OCI-LY3 (cell line): Measurements from ENCODE around the gene PXN.

Experiments
- H2AFZ ChIP-seq: fragments of 200-600, 300-600 bp; shearing (Covaris generic); 2 replicates; pipeline ENCODE4 v1.6.0; 2014; ENCODE audit warnings: antibody characterized with exemption, low read depth, low read length
- H3K27ac ChIP-seq: fragments of 200-600, 300-600 bp; sonication (generic); 2 replicates; pipeline ENCODE4 v1.5.1; 2014; ENCODE audit warnings: mild to moderate bottlenecking, low read length, moderate library complexity, mixed read lengths
- H3K27me3 ChIP-seq: fragments of 200-600, 300-600 bp; sonication (generic); 2 replicates; pipeline ENCODE4 v1.6.1; 2014; ENCODE audit warnings: low read depth, low read length, mixed read lengths
- H3K36me3 ChIP-seq: fragments of 200-600, 300-600 bp; sonication (generic); replicated peaks from 2 replicates; pipeline ENCODE3; 2014; ENCODE audit warnings: low read depth, low read length, mixed read lengths
- H3K4me1 ChIP-seq: fragments of 300-600, 200-600 bp; sonication (generic); 2 replicates; pipeline ENCODE4 v1.6.1; 2014; ENCODE audit warnings: low read length, mixed read lengths
- H3K4me2 ChIP-seq: fragments of 200-600, 300-600 bp; sonication (generic); 2 replicates; pipeline ENCODE4 v1.6.1; 2014; ENCODE audit warnings: low read length, mixed read lengths
- H3K4me3 ChIP-seq: fragments of 300-600, 200-600 bp; sonication (generic); 2 replicates; pipeline ENCODE4 v1.5.1; 2014; ENCODE audit warnings: antibody characterized with exemption, mild to moderate bottlenecking, low read length, moderate library complexity
- H3K79me2 ChIP-seq: fragments of 300-600, 200-600 bp; shearing (Covaris generic); 2 replicates; pipeline ENCODE4 v1.6.1; 2014; ENCODE audit warnings: mild to moderate bottlenecking, low read length, mixed read lengths
- H3K9ac ChIP-seq: fragments of 300-600, 200-600 bp; shearing (Covaris generic); 2 replicates; pipeline ENCODE4 v1.6.0; 2014; ENCODE audit warnings: mild to moderate bottlenecking, low read length, moderate library complexity
- H3K9me3 ChIP-seq: fragments of 200-600, 300-600 bp; shearing (Covaris generic); 2 replicates; pipeline ENCODE4 v1.6.1; 2014; ENCODE audit warnings: low read length, mixed read lengths; ENCODE audit not compliant: insufficient read depth
- H4K20me1 ChIP-seq: fragments of 200-600, 300-600 bp; sonication (generic); 2 replicates; pipeline ENCODE4 v1.6.1; 2016; ENCODE audit warnings: low read length, mixed read lengths; ENCODE audit not compliant: insufficient read depth
- CTCF ChIP-seq: fragments of 200-600, 300-600 bp; sonication (generic); IDR thresholded peaks from 2 replicates; pipeline ENCODE4 v1.5.1; 2014; ENCODE audit warnings: antibody characterized with exemption, low read length, low read depth
- EZH2phosphoT487 ChIP-seq: fragments of 200-600 bp; shearing (Covaris generic); IDR thresholded peaks from 2 replicates; pipeline ENCODE4 v1.6.1; 2018; ENCODE audit warnings: antibody characterized with exemption, mixed run types, low read depth

Gene PXN

GRCh38 chr12:120190985-120191480, 74.5 kb downstream of the PXN start:
- no peak overlapping the region for H3K4me3 ChIP-seq
- peaks cover 31% of the 10 kb centered on the region for H3K4me1 ChIP-seq
- H3K36me3 ChIP-seq = peaks cover 39% of the 10 kb centered on the region
- H2AFZ ChIP-seq = no peak overlapping the region
- no peak overlapping the region for H3K4me2 ChIP-seq
- H4K20me1 ChIP-seq = peaks cover 19% of the 10 kb centered on the region
- TF ChIP-seq EZH2phosphoT487 = no peak
- no peak for TF ChIP-seq CTCF
- H3K9ac ChIP-seq = no peak overlapping the region
- H3K79me2 ChIP-seq = peaks cover 80% of the 10 kb centered on the region
- no peak overlapping the region for H3K27ac ChIP-seq
- no peaks in the 10 kb centered on the region for H3K27me3 ChIP-seq
- H3K9me3 ChIP-seq = no peaks in the 10 kb centered on the region

- H3K36me3 ChIP-seq = peaks cover 35% of the 10 kb centered on the region
- TF ChIP-seq CTCF = no peak
- TF ChIP-seq EZH2phosphoT487 = no peak
- H3K4me2 ChIP-seq = no peak overlapping the region
- no peak overlapping the region for H3K27ac ChIP-seq
- peaks cover 19% of the 10 kb centered on the region for H4K20me1 ChIP-seq
- no peaks in the 10 kb centered on the region for H3K27me3 ChIP-seq
- H3K4me3 ChIP-seq = no peak overlapping the region
- no peak overlapping the region for H3K9ac ChIP-seq
- H3K4me1 ChIP-seq = peaks cover 28% of the 10 kb centered on the region
- H3K79me2 ChIP-seq = peaks cover 78% of the 10 kb centered on the region
- H2AFZ ChIP-seq = no peak overlapping the region
- no peaks in the 10 kb centered on the region for H3K9me3 ChIP-seq
Observed at GRCh38 chr12:120190386-120190785, 75.1 kb downstream of the PXN start.

GRCh38 chr12:120186654-120187053, 78.9 kb downstream of the PXN start:
- H3K79me2 ChIP-seq = peaks cover 76% of the 10 kb centered on the region

GRCh38 chr12:120183211-120183631, 82.3 kb downstream of the PXN start:
- H3K36me3 ChIP-seq = peaks cover 59% of the 10 kb centered on the region
- TF ChIP-seq CTCF (no peak), EZH2phosphoT487 (no peak)
- H2AFZ ChIP-seq = no peak overlapping the region
- H4K20me1 ChIP-seq = peaks cover 19% of the 10 kb centered on the region; the same call in 1 of the 2 replicates
- H3K9me3 ChIP-seq = no peaks in the 10 kb centered on the region
- no peak overlapping the region for H3K27ac ChIP-seq
- H3K9ac ChIP-seq = no peak overlapping the region
- H3K4me2 ChIP-seq = no peak overlapping the region
- H3K27me3 ChIP-seq = no peaks in the 10 kb centered on the region
- H3K4me1 ChIP-seq = no peaks in the 10 kb centered on the region
- no peak overlapping the region for H3K4me3 ChIP-seq
- H3K79me2 ChIP-seq = peaks cover 59% of the 10 kb centered on the region

More at GRCh38 chr12:120186654-120187053, 78.9 kb downstream of the PXN start:
- no peak overlapping the region for H3K27ac ChIP-seq
- H3K9me3 ChIP-seq = no peaks in the 10 kb centered on the region
- H3K9ac ChIP-seq = no peak overlapping the region
- H3K27me3 ChIP-seq = no peaks in the 10 kb centered on the region
- TF ChIP-seq CTCF = no peak
- TF ChIP-seq EZH2phosphoT487 = no peak
- no peak overlapping the region for H3K4me2 ChIP-seq
- H3K36me3 ChIP-seq = peaks cover 60% of the 10 kb centered on the region
- H2AFZ ChIP-seq = no peak overlapping the region
- H4K20me1 ChIP-seq = peaks cover 26% of the 10 kb centered on the region
- no peak overlapping the region for H3K4me3 ChIP-seq
- peaks cover 7% of the 10 kb centered on the region for H3K4me1 ChIP-seq
